ENCODE data around the gene TLE2.
A peak's percentile ranks its signal among the peaks of the same experiment; 100 is the strongest.
"Not testable (repeated sequence)": the region's sequence is repeated elsewhere in the genome, so short reads cannot be mapped to it uniquely, and the experiment has no call there.

TLE2 gene

GRCh38 chr19:3055741-3056416, 26.8 kb upstream of the TLE2 start:
- DNase-seq, result peak; percentile 99

- DNase-seq, result no peak
These were observed 26.1 kb upstream of the TLE2 start for GRCh38 chr19:3054972-3055740.

DNA sequence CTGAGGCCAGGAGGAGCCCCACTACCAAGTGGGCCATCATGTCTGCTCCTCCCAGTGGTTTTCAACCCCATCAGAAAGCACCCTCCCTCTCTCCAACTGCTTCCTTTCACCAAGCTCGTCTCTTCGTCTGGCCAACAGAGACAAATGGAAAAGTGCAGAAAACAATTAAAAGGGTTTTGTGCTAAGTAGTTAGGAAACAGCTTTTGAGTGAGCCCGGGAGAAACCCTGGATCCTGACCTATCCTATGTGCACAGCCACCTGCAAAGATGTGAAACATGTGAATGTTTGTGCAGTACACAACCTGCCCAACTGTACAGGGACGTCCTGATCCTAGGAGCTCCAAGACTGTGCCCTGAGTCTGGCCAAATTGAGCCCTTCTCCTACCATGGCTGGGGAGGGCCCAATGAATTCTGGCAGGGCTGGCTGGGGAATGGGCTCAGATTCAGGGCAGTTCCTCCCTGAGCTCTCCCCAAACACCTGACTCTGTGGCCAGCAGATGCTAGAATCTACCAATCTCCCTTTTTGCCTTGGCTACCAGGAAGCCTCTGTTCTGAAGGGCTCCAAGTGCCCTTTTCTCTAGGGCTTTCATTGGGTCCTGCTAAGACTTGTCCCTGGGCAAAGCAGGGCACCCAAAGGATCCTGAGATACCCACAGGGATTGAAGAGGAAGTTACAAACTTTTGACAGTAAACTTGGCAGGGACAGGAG, 25.3 kb upstream of the TLE2 start:
- no peak for DNase-seq

DNA sequence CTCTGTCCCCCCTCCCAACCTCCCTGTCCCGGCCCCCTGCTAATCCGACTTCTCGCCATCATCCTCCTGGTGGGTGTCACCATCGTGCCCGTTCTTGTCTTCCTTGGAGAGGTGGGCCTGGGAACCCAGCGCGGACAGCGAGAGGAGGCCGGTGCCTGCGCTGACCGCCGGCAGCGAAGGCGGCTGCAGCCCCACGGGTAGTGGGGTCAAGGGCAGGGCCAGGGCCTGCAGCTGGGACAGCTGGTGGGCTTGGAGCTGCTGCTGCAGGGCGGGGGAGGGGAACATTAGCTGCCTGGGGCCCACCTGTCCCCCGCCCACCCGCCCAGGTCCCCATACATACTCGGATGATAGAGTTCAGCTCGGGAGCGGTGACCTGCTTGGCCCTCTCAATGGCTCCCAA, 24.7 kb upstream of the TLE2 start:
- no peak for DNase-seq

- DNase-seq, result peak; percentile 70
These were observed 24.1 kb upstream of the TLE2 start for GRCh38 chr19:3053218-3053621.

GRCh38 chr19:3050016-3050415, 20.9 kb upstream of the TLE2 start:
- DNase-seq, result not testable (repeated sequence)

DNA sequence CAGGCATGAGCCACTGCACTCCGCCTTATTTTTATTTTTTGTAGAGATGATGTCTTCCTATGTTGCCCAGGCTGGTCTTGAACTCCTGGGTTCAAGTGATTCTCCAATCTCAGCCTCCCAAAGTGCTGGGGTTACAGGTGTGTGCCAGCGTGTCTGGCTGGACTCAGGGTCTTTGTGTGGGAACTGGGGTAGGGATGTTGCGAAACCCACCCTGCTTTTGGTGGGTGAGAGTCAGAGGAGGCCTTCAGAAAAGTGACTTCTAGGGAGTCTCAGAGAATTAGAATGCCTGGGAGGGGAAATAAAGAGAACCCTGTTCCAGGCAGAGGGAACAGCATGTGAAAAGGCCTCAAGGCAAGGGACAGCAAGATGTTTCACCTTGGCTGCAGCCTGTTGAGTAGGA, 20.0 kb upstream of the TLE2 start:
- no peak for DNase-seq

- peak; percentile 75 for DNase-seq
These were observed 19.1 kb upstream of the TLE2 start for GRCh38 chr19:3048190-3048533.

DNA sequence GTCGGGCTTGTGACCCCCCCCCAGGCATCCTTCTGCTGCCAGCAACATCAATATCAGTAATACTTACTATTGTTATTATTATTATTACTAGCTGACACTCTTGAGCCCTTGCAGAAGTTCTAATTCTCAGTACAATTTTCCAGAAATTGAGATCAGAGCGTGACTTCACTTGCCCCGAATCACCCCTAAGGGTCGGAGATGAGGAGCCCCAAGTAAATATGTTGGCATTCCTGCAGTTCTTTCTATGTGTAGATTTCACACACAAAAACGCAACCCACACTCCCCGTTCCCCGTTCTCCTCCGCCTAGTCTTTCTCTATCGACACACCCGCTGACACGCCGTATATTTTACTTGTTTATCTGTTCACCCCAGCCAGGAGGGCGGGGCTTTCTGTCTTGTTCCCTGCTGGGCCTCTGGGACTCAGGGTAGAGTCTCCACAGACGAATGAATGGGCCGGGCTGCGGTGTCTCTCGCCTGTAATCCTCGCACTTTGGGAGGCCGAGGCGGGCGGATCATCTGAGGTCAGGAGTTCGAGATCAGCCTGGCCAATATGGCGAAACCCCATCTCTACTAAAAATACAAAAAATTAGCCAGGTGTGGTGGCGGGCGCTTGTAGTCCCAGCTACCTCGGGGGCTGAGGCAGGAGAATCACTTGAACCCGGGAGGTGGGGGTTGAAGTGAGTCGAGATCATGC, 18.6 kb upstream of the TLE2 start:
- DNase-seq, result peak; percentile 94

- peak; percentile 83 for DNase-seq
These were observed 17.8 kb upstream of the TLE2 start for GRCh38 chr19:3046698-3047495.

GRCh38 chr19:3045885-3046697, 17.0 kb upstream of the TLE2 start:
- DNase-seq, result no peak

GRCh38 chr19:3045191-3045590, 16.1 kb upstream of the TLE2 start:
- DNase-seq, result no peak

- DNase-seq, result peak; percentile 73
These were observed 13.7 kb upstream of the TLE2 start for GRCh38 chr19:3042621-3043267.

GRCh38 chr19:3041761-3042620, 12.9 kb upstream of the TLE2 start:
- peak; percentile 70 for DNase-seq

DNA sequence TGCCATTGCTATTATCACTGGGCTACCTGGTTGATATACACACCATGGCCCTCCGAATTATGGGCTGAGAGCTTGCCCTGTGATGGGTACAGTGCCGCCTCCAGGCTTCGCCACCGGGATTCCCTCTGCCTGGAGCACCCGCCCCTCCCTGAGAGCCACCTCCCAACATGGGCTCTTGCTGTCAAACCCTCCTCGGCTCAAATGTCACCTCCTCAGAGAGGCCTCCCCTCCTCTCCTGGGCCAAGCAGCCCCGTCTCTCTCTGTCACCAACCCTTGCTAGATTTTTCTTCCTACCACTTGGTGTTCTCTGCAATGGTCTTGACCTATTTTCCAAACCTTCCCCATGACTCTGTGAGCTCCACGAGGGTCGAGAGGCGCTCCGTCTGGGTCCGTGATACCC, 12.2 kb upstream of the TLE2 start:
- peak; percentile 74 for DNase-seq

GRCh38 chr19:3039641-3040077, 10.6 kb upstream of the TLE2 start:
- DNase-seq, result no peak

- no peak for DNase-seq
These were observed 10.0 kb upstream of the TLE2 start for GRCh38 chr19:3039125-3039524.

DNA sequence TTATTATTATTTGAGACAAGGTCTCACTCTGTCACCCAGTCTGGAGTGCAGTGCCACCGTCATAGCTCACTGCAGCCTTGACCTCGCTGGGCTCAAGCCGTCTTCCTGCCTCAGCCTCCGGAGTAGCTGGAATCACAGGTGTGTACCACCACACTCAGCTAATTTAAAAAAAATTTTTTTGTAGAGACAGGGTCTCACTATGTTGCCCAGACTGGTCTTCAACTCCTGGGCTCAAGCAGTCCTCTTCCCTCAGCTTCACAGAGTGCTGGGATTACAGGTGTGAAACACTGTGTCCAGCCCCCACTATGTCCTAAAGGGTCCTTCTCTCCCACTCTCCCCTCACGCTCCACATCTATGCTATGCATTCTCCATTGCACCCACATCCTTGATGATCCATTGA, 9.1 kb upstream of the TLE2 start:
- no peak for DNase-seq

DNA sequence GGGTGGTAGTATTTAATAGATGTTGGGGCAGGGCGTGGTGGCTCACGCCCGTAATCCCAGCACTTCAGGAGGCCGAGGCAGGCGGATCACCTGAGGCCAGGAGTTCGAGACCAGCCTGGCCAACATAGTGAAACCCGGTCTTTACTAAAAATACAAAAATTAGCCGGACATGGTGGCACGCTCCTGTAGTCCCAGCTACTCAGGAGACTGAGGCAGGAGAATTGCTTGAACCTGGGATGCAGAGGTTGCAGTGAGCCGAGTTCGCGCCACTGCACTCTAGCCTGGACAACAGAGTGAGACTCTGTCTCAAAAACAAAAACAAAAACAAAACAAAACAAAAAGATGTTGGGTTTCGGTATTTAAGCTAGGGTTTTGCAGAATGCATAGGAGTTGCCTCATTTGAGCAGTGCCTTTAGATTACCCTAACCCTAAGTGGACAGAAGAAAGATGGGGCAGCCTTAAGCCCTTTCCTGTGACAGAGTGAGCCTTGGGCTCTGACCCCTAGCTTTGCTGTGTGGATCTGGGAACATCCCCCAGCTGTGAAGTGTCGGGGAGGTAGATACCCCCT, 8.0 kb upstream of the TLE2 start:
- DNase-seq, result not testable (repeated sequence)

Measured in NCI-H2171 treated with DMSO at 0.1 percent for 48 hours (cell line).